ENCODE measurements around the gene CRELD1. TPM values are rescaled to one million over a fixed set of nuclear protein-coding genes. Genes with fewer than 3 reads are reported as not detected.
A peak's percentile ranks its signal among the peaks of the same experiment; 100 is the strongest.

CRELD1 gene
- total RNA-seq, 5 donors from 2014 or later (not counting 1 experiment from before 2014, with no cell fraction given), result 23.0 to 55.2 (median 48.0) TPM

- H3K36me3 ChIP-seq (ENCODE audit: control insufficient read depth in 2 of 2, extremely low read depth in 1 of 2, insufficient read depth in 1 of 2, low read length in 1 of 2), result peaks cover 8 to 27% of the 10 kb centered on the region in 2 donors
- POLR2A ChIA-PET, result no interaction called here
- no peak for ATAC-seq (replicated peaks in 1 of 4)
Measured at GRCh38 chr3:9942164-9942563, 8.5 kb downstream of the CRELD1 start.

DNA sequence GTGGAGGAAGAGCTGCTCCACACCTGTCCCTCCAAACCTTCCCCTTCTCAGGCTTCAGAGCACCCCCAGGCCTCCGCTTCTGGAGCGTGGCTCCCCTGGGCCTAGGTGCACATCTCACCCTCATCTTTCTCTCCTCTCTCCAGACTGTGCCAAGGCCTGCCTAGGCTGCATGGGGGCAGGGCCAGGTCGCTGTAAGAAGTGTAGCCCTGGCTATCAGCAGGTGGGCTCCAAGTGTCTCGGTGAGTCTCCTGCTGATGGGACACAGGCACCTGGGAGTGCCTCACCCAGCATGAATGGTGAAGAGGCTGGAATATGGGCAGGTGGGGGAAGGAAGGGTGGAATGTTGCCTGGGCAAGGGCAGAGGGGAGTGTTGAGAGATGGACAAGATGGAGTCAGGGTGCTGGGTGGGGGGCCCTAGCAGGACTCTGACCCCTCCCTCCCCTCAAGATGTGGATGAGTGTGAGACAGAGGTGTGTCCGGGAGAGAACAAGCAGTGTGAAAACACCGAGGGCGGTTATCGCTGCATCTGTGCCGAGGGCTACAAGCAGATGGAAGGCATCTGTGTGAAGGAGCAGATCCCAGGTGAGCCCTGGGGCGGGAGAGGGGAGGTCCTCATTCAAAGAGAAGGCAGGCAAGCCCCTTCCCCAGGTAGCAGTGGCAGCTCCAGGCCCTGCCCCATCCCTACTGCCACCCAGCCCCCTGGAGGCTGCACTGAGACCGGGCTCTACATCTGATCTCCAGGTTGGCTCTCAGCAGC is 9.5 kb downstream of the CRELD1 start:
- H3K4me1 Mint-ChIP-seq, result peaks cover 0 to 4% (median 4%) of the 10 kb centered on the region in 3 donors
- H3K36me3 Mint-ChIP-seq, result peaks cover 11% of the 10 kb centered on the region
- WGBS (ENCODE audit: insufficient coverage), result 92% methylated on average over 10 of the region's 11 CpGs
- Histone ChIP-seq H3K4me1 (ENCODE audit: control insufficient read depth in 1 of 2, extremely low read depth in 1 of 2, insufficient read depth in 2 of 2, low read length in 2 of 2) (peaks cover 0 to 10% of the 10 kb centered on the region in 2 experiments), H3K4me3 (ENCODE audit: control insufficient read depth in 1 of 2, extremely low read depth in 1 of 2, low read length in 1 of 2) (no peak overlapping the region), H3K9me3 (no peaks in the 10 kb centered on the region), H3K27ac (ENCODE audit: low read length) (no peak overlapping the region), H3K27me3 (replicated peaks in 1 of 2; ENCODE audit: control insufficient read depth in 2 of 2, extremely low read depth in 1 of 2, insufficient read depth in 2 of 2, low read length in 1 of 2) (no peaks in the 10 kb centered on the region), H3K36me3 (ENCODE audit: control insufficient read depth in 2 of 2, extremely low read depth in 1 of 2, insufficient read depth in 1 of 2, low read length in 1 of 2) (peaks cover 8 to 18% of the 10 kb centered on the region in 2 donors)
- POLR2A ChIA-PET, result no interaction called here
- no peaks in the 10 kb centered on the region for H3K9me3 Mint-ChIP-seq
- no peak for ATAC-seq (replicated peaks in 1 of 4)
- peak overlapping the region in 1 of 2 donors; percentile 52 for H3K27ac Mint-ChIP-seq
- no peaks in the 10 kb centered on the region for H3K27me3 Mint-ChIP-seq
- H3K4me3 Mint-ChIP-seq, result no peak overlapping the region
- CTCF ChIA-PET, result interaction anchor here in 1 of 2 donors (0.5 to 1.3 kb wide), 2 partner anchors 10 to 20 kb away, joined by 4 read pairs; no protein-coding TSS in a partner anchor
- DNase-seq, result no peak

More at GRCh38 chr3:9942164-9942563, 8.5 kb downstream of the CRELD1 start:
- peaks cover 13% of the 10 kb centered on the region for H3K36me3 Mint-ChIP-seq
- Histone ChIP-seq H3K27me3 (replicated peaks in 1 of 2; ENCODE audit: control insufficient read depth in 2 of 2, extremely low read depth in 1 of 2, insufficient read depth in 2 of 2, low read length in 1 of 2) (no peaks in the 10 kb centered on the region), H3K4me3 (ENCODE audit: control insufficient read depth in 1 of 2, extremely low read depth in 1 of 2, low read length in 1 of 2) (no peak overlapping the region), H3K4me1 (ENCODE audit: control insufficient read depth in 1 of 2, extremely low read depth in 1 of 2, insufficient read depth in 2 of 2, low read length in 2 of 2) (peaks cover 0 to 10% of the 10 kb centered on the region in 2 experiments), H3K9me3 (no peaks in the 10 kb centered on the region), H3K27ac (ENCODE audit: low read length) (no peak overlapping the region)
- CTCF ChIA-PET, result interaction anchor here (0.5 to 1.3 kb wide), 3 partner anchors 9 to 21 kb away, joined by 4 read pairs; partner anchors contain the start of gene CRELD1 (in 1 of the 2)
- H3K27ac Mint-ChIP-seq, result peak overlapping the region in 1 of 2 donors; percentile 28
- WGBS (ENCODE audit: insufficient coverage), result 86% methylated on average over 1 of the region's 4 CpGs
- peaks cover 0 to 4% (median 4%) of the 10 kb centered on the region in 3 donors for H3K4me1 Mint-ChIP-seq
- no peaks in the 10 kb centered on the region for H3K27me3 Mint-ChIP-seq
- no peak for DNase-seq
- no peak overlapping the region for H3K4me3 Mint-ChIP-seq
- no peaks in the 10 kb centered on the region for H3K9me3 Mint-ChIP-seq

DNA sequence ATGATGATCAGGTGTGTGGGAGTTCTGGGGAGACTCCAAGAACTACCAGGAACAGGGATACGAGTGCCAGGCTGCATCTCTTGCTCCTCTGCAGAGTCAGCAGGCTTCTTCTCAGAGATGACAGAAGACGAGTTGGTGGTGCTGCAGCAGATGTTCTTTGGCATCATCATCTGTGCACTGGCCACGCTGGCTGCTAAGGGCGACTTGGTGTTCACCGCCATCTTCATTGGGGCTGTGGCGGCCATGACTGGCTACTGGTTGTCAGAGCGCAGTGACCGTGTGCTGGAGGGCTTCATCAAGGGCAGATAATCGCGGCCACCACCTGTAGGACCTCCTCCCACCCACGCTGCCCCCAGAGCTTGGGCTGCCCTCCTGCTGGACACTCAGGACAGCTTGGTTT is 10.6 kb downstream of the CRELD1 start:
- Histone ChIP-seq H3K36me3 (ENCODE audit: control insufficient read depth in 2 of 2, extremely low read depth in 1 of 2, insufficient read depth in 1 of 2, low read length in 1 of 2) (peaks cover 8 to 16% of the 10 kb centered on the region in 2 donors), H3K4me3 (ENCODE audit: control insufficient read depth in 1 of 2, extremely low read depth in 1 of 2, low read length in 1 of 2) (no peak overlapping the region), H3K27ac (ENCODE audit: low read length) (no peak overlapping the region), H3K4me1 (ENCODE audit: control insufficient read depth in 1 of 2, extremely low read depth in 1 of 2, insufficient read depth in 2 of 2, low read length in 2 of 2) (peaks cover 0 to 10% of the 10 kb centered on the region in 2 experiments), H3K9me3 (no peaks in the 10 kb centered on the region), H3K27me3 (replicated peaks in 1 of 2; ENCODE audit: control insufficient read depth in 2 of 2, extremely low read depth in 1 of 2, insufficient read depth in 2 of 2, low read length in 1 of 2) (no peaks in the 10 kb centered on the region)
- H3K36me3 Mint-ChIP-seq, result peaks cover 11% of the 10 kb centered on the region
- ChIA-PET POLR2A (interaction anchor here in 1 of 2 donors (0.5 kb wide), 1 partner anchor 10 kb away, joined by 4 read pairs; no protein-coding TSS in a partner anchor), CTCF (interaction anchor here (1.0 to 1.2 kb wide), 2 partner anchors 11 to 12 kb away, joined by 3 to 4 read pairs; partner anchors contain the start of gene CRELD1 (in 1 of the 2))
- WGBS (ENCODE audit: insufficient coverage), result 93% methylated on average over 8 of the region's 11 CpGs
- H3K9me3 Mint-ChIP-seq, result no peaks in the 10 kb centered on the region
- ATAC-seq (replicated peaks in 1 of 4), result no peak
- H3K27ac Mint-ChIP-seq, result no peak overlapping the region
- no peak overlapping the region for H3K4me3 Mint-ChIP-seq
- H3K4me1 Mint-ChIP-seq, result peaks cover 0 to 4% (median 4%) of the 10 kb centered on the region in 3 donors
- H3K27me3 Mint-ChIP-seq, result no peaks in the 10 kb centered on the region
- no peak for DNase-seq

DNA sequence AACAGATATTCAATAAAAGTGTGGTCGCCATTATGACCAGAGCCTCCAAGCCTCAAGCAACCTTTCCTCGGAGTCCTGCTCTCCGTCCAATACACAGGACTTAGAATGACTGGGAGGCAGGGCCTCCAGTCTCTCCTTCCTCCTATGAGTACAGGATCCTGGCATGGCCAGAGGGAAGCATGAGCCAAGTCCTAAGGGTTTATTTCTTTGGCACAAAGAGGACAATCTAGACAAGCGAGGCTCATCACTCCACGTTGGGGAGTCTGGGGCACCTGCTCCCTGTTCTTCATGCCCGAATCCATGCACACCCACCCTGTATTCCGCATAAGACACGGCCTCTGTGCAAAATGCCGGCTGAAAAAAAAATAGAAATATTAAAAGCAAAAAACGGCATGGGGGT is 11.7 kb downstream of the CRELD1 start:
- no peaks in the 10 kb centered on the region for H3K27me3 Mint-ChIP-seq
- ATAC-seq (replicated peaks in 1 of 4), result no peak

GRCh38 chr3:9946112-9947024 is 12.7 kb downstream of the CRELD1 start:
- peak overlapping the region; percentile 73 to 81 (median 77) for H3K4me3 Mint-ChIP-seq
- DNase-seq (peak; percentile 53 to 89 (median 76)), ATAC-seq (replicated peaks in 1 of 4) (peak; percentile 87 to 92 (median 89))
- Histone ChIP-seq H3K36me3 (ENCODE audit: control insufficient read depth in 2 of 2, extremely low read depth in 1 of 2, insufficient read depth in 1 of 2, low read length in 1 of 2) (peaks cover 4 to 10% of the 10 kb centered on the region in 2 donors), H3K27me3 (replicated peaks in 1 of 2; ENCODE audit: control insufficient read depth in 2 of 2, extremely low read depth in 1 of 2, insufficient read depth in 2 of 2, low read length in 1 of 2) (no peaks in the 10 kb centered on the region), H3K4me3 (ENCODE audit: control insufficient read depth in 1 of 2, extremely low read depth in 1 of 2, low read length in 1 of 2) (peak overlapping the region; percentile 40 to 64), H3K9me3 (no peaks in the 10 kb centered on the region), H3K4me1 (ENCODE audit: control insufficient read depth in 1 of 2, extremely low read depth in 1 of 2, insufficient read depth in 2 of 2, low read length in 2 of 2) (peaks cover 6 to 16% of the 10 kb centered on the region in 2 experiments), H3K27ac (ENCODE audit: low read length) (peak overlapping the region; percentile 34)
- WGBS (ENCODE audit: insufficient coverage), result 75% methylated on average over 90 of the region's 90 CpGs
- ChIA-PET CTCF (interaction anchor here (0.6 to 1.5 kb wide), 15 partner anchors 11 to 374 kb away, joined by 3 to 33 read pairs (median 4); partner anchors contain the start of genes CRELD1 (in 2 of the 2), ARPC4 (in 1 of the 2), FANCD2 (in 1 of the 2) and JAGN1 (in 1 of the 2)), POLR2A (interaction anchor here in 1 of 2 donors (0.6 to 1.0 kb wide), 3 partner anchors 11 to 53 kb away, joined by 3 to 7 read pairs (median 3); partner anchors contain the start of gene CRELD1)
- peaks cover 5% of the 10 kb centered on the region for H3K36me3 Mint-ChIP-seq
- H3K9me3 Mint-ChIP-seq, result no peaks in the 10 kb centered on the region
- peaks cover 9 to 12% (median 11%) of the 10 kb centered on the region in 3 donors for H3K4me1 Mint-ChIP-seq
- H3K27me3 Mint-ChIP-seq, result no peaks in the 10 kb centered on the region
- H3K27ac Mint-ChIP-seq, result peak overlapping the region; percentile 75 to 89

More for the DNA sequence above, 11.7 kb downstream of the CRELD1 start:
- DNase-seq, result no peak
- Histone ChIP-seq H3K36me3 (ENCODE audit: control insufficient read depth in 2 of 2, extremely low read depth in 1 of 2, insufficient read depth in 1 of 2, low read length in 1 of 2) (peaks cover 8 to 16% of the 10 kb centered on the region in 2 donors), H3K4me1 (ENCODE audit: control insufficient read depth in 1 of 2, extremely low read depth in 1 of 2, insufficient read depth in 2 of 2, low read length in 2 of 2) (peaks cover 0 to 10% of the 10 kb centered on the region in 2 experiments), H3K27ac (ENCODE audit: low read length) (no peak overlapping the region), H3K9me3 (no peaks in the 10 kb centered on the region), H3K4me3 (ENCODE audit: control insufficient read depth in 1 of 2, extremely low read depth in 1 of 2, low read length in 1 of 2) (no peak overlapping the region), H3K27me3 (replicated peaks in 1 of 2; ENCODE audit: control insufficient read depth in 2 of 2, extremely low read depth in 1 of 2, insufficient read depth in 2 of 2, low read length in 1 of 2) (no peaks in the 10 kb centered on the region)
- ChIA-PET POLR2A (interaction anchor here in 1 of 2 donors (0.6 kb wide), 1 partner anchor 52 kb away, joined by 3 read pairs; no protein-coding TSS in a partner anchor), CTCF (interaction anchor here (0.7 to 1.5 kb wide), 4 partner anchors 12 to 170 kb away, joined by 3 to 33 read pairs (median 4); partner anchors contain the start of genes ARPC4 (in 1 of the 2) and CRELD1 (in 1 of the 2))
- peak overlapping the region; percentile 52 to 78 for H3K27ac Mint-ChIP-seq
- peaks cover 0 to 4% (median 4%) of the 10 kb centered on the region in 3 donors for H3K4me1 Mint-ChIP-seq
- peaks cover 11% of the 10 kb centered on the region for H3K36me3 Mint-ChIP-seq
- no peaks in the 10 kb centered on the region for H3K9me3 Mint-ChIP-seq
- peak overlapping the region in 2 of 3 donors; percentile 43 to 46 for H3K4me3 Mint-ChIP-seq
- no CpG with 5 or more reads among the region's 10 CpGs for WGBS (ENCODE audit: insufficient coverage)
